ENCODE results near the gene TBC1D22A.

TBC1D22A gene

DNA sequence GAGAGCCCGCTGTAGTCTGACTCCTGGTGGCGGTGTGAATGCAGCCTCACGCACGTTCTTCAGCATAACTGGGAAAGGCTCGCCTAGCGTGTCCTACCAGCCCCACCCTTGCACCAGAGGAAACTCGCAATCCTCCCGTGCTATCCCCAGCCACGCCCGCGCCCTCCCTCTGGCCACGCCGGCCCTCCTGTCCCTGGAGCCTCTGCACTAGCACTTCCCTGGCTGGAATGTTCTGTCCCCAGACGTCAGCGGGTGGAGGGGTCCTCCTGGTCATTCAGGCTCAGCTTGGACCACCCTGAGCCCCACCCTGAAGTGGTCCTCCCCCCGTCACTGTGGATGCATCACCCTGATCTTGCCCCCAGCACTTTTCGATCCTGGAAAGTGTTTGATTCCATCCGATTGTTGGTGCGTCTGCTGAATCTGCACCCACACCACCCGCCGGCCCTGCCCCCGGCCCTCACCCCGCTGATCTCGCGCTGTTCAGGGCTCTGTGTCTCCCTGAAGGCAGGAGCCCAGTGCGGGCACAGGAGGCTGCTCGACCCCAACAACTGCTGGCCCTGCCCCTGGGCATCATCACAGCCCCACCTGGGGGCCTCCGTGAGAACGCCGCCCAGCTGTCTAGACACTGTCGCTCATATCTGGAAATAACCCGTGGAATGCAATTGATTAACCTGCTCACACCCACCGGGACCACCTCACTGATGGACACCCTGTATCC, 437.0 kb downstream of the TBC1D22A start:
- no peak for DNase-seq

DNA sequence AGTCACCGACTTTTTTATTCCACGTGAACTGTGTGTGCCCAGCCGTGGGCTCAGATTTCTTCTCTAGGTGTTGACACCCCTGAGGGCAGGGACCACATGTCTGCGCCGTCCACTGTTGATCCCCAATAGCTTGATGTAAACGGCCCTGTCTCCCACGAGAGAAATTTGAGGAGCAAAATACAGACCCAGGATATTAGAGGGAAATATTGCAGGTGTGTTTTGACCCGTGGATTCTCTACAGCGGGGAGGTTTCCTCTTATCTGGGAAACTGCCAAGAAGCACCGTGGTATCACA, 437.5 kb downstream of the TBC1D22A start:
- no peak for DNase-seq

GRCh38 chr22:47200273-47201051, 438.0 kb downstream of the TBC1D22A start:
- no peak for DNase-seq

- no peak for DNase-seq
These were observed 438.9 kb downstream of the TBC1D22A start for GRCh38 chr22:47201186-47201995.

- no peak for DNase-seq
These were observed 439.8 kb downstream of the TBC1D22A start for GRCh38 chr22:47201996-47202818.

DNA sequence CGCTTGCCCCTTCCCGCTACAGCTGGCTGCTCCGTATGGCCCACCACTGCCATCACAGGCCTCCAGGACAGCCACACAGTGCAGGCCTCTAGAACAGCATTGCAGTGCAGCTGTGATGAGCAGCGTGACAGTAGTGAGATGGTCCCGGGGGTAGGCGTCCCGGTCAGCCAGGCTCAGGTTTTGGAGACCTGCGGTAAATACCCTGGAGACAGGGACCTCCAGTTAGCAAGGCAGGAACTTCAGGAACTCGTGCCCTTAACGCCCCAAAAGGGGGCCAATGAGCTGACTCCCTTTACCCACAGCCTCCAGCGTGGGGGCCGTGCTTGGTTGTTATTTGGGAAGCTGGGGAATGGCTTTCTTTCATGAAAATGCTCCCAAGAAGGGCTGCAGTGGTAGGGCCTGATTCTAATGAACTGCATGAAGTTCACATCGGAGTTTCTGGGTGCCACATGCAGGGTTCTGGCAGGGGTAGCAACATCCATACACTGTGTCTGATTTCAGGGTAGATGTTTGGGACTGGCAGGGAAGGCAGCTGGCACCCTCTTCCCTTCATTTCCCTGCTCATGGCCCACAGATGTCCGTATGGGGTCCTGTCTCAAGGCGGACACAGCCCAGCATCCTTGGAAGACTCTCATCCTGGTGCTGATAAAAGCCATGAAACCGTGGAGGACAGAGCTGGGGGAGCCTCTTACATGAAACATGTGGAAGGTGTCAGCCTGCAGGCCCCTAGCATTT, 440.5 kb downstream of the TBC1D22A start:
- DNase-seq: no peak

DNA sequence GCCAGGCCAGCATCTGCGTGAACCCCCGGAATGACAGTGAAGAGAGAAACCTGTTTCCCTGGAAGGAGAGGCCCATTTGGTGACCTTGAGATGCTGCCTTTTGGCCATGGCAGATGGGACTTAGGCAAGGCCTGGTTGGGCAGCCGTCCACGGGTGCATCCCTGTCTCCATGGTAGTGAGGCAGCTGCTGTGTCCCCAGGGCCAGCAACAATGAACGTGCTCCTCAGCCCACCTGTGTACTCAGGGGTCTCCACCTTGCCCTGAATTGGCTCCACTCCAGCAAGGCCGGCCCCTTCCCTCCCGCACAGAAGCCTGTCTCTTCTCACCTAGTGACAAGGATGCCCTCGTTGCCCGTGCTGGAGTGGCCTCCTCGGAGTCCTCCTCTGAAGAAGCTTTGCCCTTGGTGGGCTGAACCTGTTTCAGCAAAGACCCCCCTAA, 441.1 kb downstream of the TBC1D22A start:
- no peak for DNase-seq

DNA sequence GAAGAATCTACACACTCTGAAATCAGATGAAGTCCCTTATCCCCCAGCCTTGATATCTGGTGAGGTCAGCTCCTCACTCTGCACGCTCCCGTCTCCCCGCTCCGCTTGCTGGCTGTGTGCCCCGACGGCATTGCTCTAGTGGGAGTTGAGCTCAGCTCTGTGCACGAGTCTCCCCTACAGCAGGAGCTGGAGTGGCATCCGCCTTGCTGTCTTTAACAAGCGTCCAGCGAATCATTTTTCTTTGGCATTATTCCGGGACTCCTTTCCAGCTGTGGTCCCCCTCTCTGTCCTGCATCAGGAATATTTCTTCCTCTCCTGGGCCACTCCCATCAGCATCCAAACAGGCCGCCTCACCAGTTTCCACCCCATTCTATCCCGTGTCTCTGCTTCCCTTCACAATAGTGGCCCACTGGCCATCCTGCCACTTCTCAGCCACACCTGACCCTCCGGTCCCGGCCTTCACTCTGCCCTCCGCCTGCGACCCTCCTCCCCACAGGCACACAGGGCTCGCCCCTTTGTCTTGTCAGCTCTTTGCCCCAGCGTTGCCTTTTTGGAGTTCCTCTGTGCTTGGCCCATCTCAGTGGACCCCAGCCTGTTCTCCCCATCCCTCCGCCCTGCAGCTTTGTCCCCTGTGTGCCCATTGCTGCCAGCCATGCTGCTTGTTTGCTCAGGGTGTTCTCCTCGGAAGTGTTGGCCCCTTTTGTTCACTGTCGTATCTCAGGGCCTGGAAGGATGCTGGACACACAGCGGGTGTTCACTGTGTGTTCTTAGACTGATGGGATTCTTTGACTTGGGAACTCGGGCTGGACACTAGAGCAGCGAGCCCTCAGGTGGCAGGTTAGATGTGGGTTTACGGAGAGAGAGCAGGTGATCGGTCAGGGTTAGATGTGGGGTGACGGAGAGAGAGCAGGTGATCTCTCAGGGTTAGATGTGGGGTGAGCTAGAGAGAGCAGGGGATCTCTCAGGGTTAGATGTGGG, 441.8 kb downstream of the TBC1D22A start:
- no peak for DNase-seq

- no peak for DNase-seq
These were observed 442.6 kb downstream of the TBC1D22A start for GRCh38 chr22:47205081-47205491.

DNA sequence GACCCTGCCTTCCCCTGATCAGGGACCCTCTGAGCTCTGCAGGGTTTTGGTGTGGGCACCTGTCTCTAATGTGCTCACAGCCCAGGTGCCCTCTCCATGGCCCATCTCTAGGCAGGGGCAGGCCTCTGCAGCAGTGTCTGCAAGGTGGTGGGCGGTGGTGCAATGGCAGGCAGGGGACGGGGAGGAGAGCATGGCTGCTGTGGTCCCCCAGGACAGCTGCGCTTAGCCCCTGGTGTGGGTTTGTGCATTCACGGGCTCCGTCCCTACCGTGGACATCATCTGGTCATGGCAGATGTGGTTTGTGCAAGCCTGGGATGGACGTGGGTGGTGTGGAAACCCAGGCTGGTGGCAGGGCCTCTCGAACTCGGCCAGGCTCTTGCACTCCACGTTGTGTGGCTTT, 443.1 kb downstream of the TBC1D22A start:
- DNase-seq: no peak

- DNase-seq: no peak
These were observed 443.7 kb downstream of the TBC1D22A start for GRCh38 chr22:47206164-47206563.

- DNase-seq: no peak
These were observed 444.3 kb downstream of the TBC1D22A start for GRCh38 chr22:47206666-47207218.

GRCh38 chr22:47207387-47207786, 444.9 kb downstream of the TBC1D22A start:
- DNase-seq: no peak

DNA sequence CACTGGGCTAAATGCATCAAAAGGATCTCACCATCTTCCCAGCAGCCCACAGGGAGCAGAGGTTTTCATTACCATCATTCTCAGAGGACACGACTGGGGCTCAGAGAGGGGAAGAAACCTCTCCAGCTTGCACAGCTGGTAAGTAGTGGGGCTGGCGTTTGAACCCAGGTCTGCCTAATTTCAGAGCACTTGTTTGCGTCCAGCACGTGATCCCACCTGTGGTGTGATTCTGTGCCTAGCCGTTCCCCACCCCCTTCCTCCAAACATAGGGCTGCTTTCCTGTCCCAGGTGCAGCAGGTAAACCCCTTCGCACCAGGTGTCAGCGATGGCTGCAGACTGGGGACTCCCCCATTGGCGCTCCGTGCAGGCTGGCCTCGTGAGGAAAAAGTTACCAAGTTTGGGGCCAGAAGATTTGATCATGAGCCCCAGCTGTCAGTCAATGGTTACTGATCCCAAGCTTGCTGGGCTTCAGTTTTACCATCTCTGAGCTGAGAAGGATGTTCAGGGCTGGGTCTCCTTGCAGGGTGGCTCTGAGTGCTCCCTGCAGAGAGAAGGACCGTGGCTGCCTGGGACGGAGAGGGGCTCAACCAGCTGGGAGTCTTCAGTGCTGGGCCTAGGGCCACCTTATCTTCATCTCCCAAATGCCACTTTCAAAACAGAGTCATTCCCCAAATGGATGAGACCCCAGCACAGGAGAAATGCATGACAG, 445.6 kb downstream of the TBC1D22A start:
- no peak for DNase-seq

- no peak for DNase-seq
These were observed 446.2 kb downstream of the TBC1D22A start for GRCh38 chr22:47208630-47209029.

DNA sequence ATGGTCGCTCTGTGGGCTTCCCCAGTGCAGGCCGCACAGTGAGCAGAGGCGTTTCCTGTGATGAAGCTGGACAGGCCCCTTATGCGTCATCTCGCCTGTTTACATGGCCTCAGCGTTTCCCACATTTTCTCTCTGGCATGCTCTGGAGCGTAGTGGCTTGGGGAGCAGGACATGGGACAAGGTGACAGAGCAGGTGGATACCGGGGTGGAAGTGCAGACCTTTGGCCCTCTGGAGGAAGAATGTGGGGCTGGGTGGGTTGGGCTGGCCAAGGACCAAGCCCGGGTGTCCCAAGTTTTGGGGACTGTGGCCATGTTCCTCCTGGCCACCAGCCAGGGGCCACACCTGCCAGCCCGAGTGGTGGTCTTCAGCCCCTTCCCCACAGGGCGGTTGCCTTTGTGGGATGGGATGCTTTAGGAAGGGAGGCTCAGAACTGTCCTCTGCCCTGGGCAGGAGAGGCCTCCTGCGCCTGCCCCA, 446.6 kb downstream of the TBC1D22A start:
- DNase-seq: no peak

- DNase-seq: no peak
These were observed 447.1 kb downstream of the TBC1D22A start for GRCh38 chr22:47209547-47210023.

- DNase-seq: no peak
These were observed 447.7 kb downstream of the TBC1D22A start for GRCh38 chr22:47210112-47210657.

GRCh38 chr22:47210686-47211085, 448.2 kb downstream of the TBC1D22A start:
- no peak for DNase-seq

Data from NCI-H82 (cell line).